Stomach (tissue), 4 donors: ENCODE data around the gene CADM2.

ENCODE experiments used
- EP300 ChIP-seq: sonication (generic); formaldehyde crosslinking; IDR thresholded peaks from one replicate; pipeline ENCODE4 v1.6.1; 2017; ENCODE audit warnings: antibody characterized with exemption
- POLR2A ChIP-seq, 4 donors: fragments of 450-650 bp; IDR thresholded peaks; one replicate each; pipeline ENCODE4 v1.6.1; 2016; ENCODE audit warnings: antibody characterized with exemption in 4 of 4, control low read depth in 2 of 4, mild to moderate bottlenecking in 1 of 4, moderate library complexity in 1 of 4
- POLR2AphosphoS5 ChIP-seq, 3 donors: sonication (generic); formaldehyde crosslinking; IDR thresholded peaks; one replicate each; pipeline ENCODE4 v1.6.1; 2016; ENCODE audit warnings: antibody characterized with exemption in 3 of 3
- TF ChIP-seq, protein P1 (sequence below), 7 experiments: fragments of 450-650 bp in 4 of 7; fragments of 200-600 bp in 3 of 7; sonication (generic) in 3 of 7; IDR thresholded peaks; one replicate each; pipeline ENCODE4 v1.5.1; 2016 to 2019; ENCODE audit warnings: antibody characterized with exemption in 7 of 7, control low read depth in 2 of 7, mild to moderate bottlenecking in 1 of 7

DNA sequence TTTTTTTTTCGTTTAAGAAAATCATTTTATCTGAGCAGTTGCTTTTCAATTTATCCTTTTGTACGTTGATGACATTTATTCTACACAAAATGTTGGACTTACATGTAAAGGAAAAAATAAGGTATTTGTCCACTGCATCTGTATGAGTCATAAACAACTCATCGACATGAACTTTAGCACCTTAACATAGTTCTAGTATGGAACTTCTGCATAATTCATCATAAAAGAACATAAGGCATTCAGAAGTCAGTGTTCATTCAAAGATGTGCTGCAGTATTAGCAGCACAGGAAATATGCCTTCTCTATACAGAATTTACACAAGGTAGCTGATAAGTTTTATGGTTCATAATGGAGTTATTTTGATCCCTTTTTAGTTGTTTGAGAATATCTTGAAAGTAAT lies 801.6 kb downstream of the CADM2 start:
- TF ChIP-seq, protein P1, sequence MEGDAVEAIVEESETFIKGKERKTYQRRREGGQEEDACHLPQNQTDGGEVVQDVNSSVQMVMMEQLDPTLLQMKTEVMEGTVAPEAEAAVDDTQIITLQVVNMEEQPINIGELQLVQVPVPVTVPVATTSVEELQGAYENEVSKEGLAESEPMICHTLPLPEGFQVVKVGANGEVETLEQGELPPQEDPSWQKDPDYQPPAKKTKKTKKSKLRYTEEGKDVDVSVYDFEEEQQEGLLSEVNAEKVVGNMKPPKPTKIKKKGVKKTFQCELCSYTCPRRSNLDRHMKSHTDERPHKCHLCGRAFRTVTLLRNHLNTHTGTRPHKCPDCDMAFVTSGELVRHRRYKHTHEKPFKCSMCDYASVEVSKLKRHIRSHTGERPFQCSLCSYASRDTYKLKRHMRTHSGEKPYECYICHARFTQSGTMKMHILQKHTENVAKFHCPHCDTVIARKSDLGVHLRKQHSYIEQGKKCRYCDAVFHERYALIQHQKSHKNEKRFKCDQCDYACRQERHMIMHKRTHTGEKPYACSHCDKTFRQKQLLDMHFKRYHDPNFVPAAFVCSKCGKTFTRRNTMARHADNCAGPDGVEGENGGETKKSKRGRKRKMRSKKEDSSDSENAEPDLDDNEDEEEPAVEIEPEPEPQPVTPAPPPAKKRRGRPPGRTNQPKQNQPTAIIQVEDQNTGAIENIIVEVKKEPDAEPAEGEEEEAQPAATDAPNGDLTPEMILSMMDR (IDR thresholded peaks at IDR 0.05), result no peak
- TF ChIP-seq POLR2AphosphoS5 (IDR thresholded peaks at IDR 0.05) (no peak), POLR2A (IDR thresholded peaks at IDR 0.05) (no peak), EP300 (no peak)
